Peyer's patch (tissue), 4 donors: Measurements from ENCODE around the gene CPSF4. TPM values are rescaled to one million over a fixed set of nuclear protein-coding genes. Genes with fewer than 3 reads are reported as not detected.

ENCODE experiments used
- DNase-seq, 3 donors: peaks; one replicate each; pipeline ENCODE4 v3.0.0-alpha.2; 2017 to 2019
- H3K27ac ChIP-seq, 4 donors: fragments of 200-600 bp; sonication (generic); one replicate each; pipeline ENCODE4 v1.5.1; 2016 to 2019
- H3K27me3 ChIP-seq, 2 donors: fragments of 200-600 bp; sonication (generic); one replicate each; pipeline ENCODE4 v1.5.1; 2019
- H3K36me3 ChIP-seq, 3 donors: fragments of 200-600 bp; sonication (generic); one replicate each; pipeline ENCODE4 v1.5.1; 2016 to 2019
- H3K4me1 ChIP-seq, 4 donors: fragments of 200-600 bp; sonication (generic); one replicate each; pipeline ENCODE4 v1.5.1; 2016 to 2019
- H3K4me3 ChIP-seq, 4 donors: fragments of 200-600 bp; sonication (generic); 1 replicate in 3 of 4; 2 replicates in 1 of 4; pipeline ENCODE4 v1.5.1; 2016 to 2019; ENCODE audit warnings: mild to moderate bottlenecking in 1 of 4
- H3K9me3 ChIP-seq, 4 donors: fragments of 200-600 bp; sonication (generic); one replicate each; pipeline ENCODE4 v1.5.1; 2016 to 2019; ENCODE audit warnings: mild to moderate bottlenecking in 1 of 4
- CTCF ChIP-seq, 6 experiments: fragments of 450-650 bp in 4 of 6; fragments of 200-600 bp in 2 of 6; sonication (generic) in 1 of 6; IDR thresholded peaks; one replicate each; pipeline ENCODE4 v1.5.1; 2017 to 2019; ENCODE audit warnings: antibody characterized with exemption in 6 of 6, mild to moderate bottlenecking in 3 of 6, moderate library complexity in 1 of 6
- POLR2A ChIP-seq, 2 donors: fragments of 450-650 bp; IDR thresholded peaks; one replicate each; pipeline ENCODE4 v1.5.1; 2017; ENCODE audit warnings: antibody characterized with exemption in 2 of 2, mild to moderate bottlenecking in 2 of 2, moderate library complexity in 2 of 2
- total RNA-seq, 4 donors: library from RNA; depleted of rRNA; stranded (reverse); fragments of >200 nt; gene quantifications; one replicate each; pipeline ENCODE4 v1.1.0, GENCODE V29; 2016

Gene CPSF4
- total RNA-seq, 4 donors from 2014 or later: 21.4 to 42.2 (median 35.5) TPM

GRCh38 chr7:99446096-99446495 lies 7.4 kb downstream of the CPSF4 start:
- Histone ChIP-seq H3K36me3 (peaks cover 0 to 61% (median 0%) of the 10 kb centered on the region in 3 donors), H3K4me1 (no peaks in the 10 kb centered on the region), H3K4me3 (no peak overlapping the region), H3K27me3 (no peaks in the 10 kb centered on the region), H3K9me3 (no peaks in the 10 kb centered on the region), H3K27ac (no peak overlapping the region)
- TF ChIP-seq CTCF (IDR thresholded peaks at IDR 0.05): no peak
- TF ChIP-seq POLR2A (IDR thresholded peaks at IDR 0.05): no peak
- DNase-seq: no peak

- no peaks in the 10 kb centered on the region for H3K4me1 ChIP-seq
- H3K27ac ChIP-seq: no peak overlapping the region
- DNase-seq: no peak
- H3K27me3 ChIP-seq: no peaks in the 10 kb centered on the region
- H3K36me3 ChIP-seq: peaks cover 0 to 79% (median 0%) of the 10 kb centered on the region in 3 donors
- H3K9me3 ChIP-seq: no peaks in the 10 kb centered on the region
- H3K4me3 ChIP-seq: no peak overlapping the region
- TF ChIP-seq CTCF (IDR thresholded peaks at IDR 0.05): peak in 1 of 6 experiments; percentile 18
- no peak for TF ChIP-seq POLR2A (IDR thresholded peaks at IDR 0.05)
These were observed 9.2 kb downstream of the CPSF4 start for GRCh38 chr7:99447943-99448342.

GRCh38 chr7:99448855-99449254 lies 10.1 kb downstream of the CPSF4 start:
- Histone ChIP-seq H3K4me1 (no peaks in the 10 kb centered on the region), H3K4me3 (no peak overlapping the region), H3K36me3 (peaks cover 0 to 87% (median 0%) of the 10 kb centered on the region in 3 donors), H3K27me3 (no peaks in the 10 kb centered on the region), H3K27ac (no peak overlapping the region), H3K9me3 (no peaks in the 10 kb centered on the region)
- TF ChIP-seq POLR2A (IDR thresholded peaks at IDR 0.05) (no peak), CTCF (IDR thresholded peaks at IDR 0.05) (no peak)
- no peak for DNase-seq

GRCh38 chr7:99449326-99449725 lies 10.6 kb downstream of the CPSF4 start:
- H3K27me3 ChIP-seq: no peaks in the 10 kb centered on the region
- H3K9me3 ChIP-seq: no peaks in the 10 kb centered on the region
- peaks cover 0 to 92% (median 0%) of the 10 kb centered on the region in 3 donors for H3K36me3 ChIP-seq
- H3K4me1 ChIP-seq: no peaks in the 10 kb centered on the region
- TF ChIP-seq CTCF (IDR thresholded peaks at IDR 0.05): no peak
- no peak for TF ChIP-seq POLR2A (IDR thresholded peaks at IDR 0.05)
- no peak for DNase-seq
- H3K27ac ChIP-seq: no peak overlapping the region
- no peak overlapping the region for H3K4me3 ChIP-seq

- Histone ChIP-seq H3K9me3 (no peaks in the 10 kb centered on the region), H3K36me3 (peaks cover 0 to 90% (median 0%) of the 10 kb centered on the region in 3 donors), H3K4me1 (no peaks in the 10 kb centered on the region), H3K4me3 (no peak overlapping the region), H3K27me3 (no peaks in the 10 kb centered on the region), H3K27ac (no peak overlapping the region)
- TF ChIP-seq CTCF (IDR thresholded peaks at IDR 0.05): no peak
- TF ChIP-seq POLR2A (IDR thresholded peaks at IDR 0.05): no peak
- DNase-seq: no peak
These were observed 13.2 kb downstream of the CPSF4 start for GRCh38 chr7:99451936-99452335.

- Histone ChIP-seq H3K4me1 (no peaks in the 10 kb centered on the region), H3K27me3 (no peaks in the 10 kb centered on the region), H3K27ac (no peak overlapping the region), H3K36me3 (peaks cover 0 to 91% (median 0%) of the 10 kb centered on the region in 3 donors), H3K4me3 (no peak overlapping the region), H3K9me3 (no peaks in the 10 kb centered on the region)
- TF ChIP-seq POLR2A (IDR thresholded peaks at IDR 0.05) (no peak), CTCF (IDR thresholded peaks at IDR 0.05) (no peak)
- no peak for DNase-seq
These were observed 13.8 kb downstream of the CPSF4 start for GRCh38 chr7:99452541-99452940.
